Smooth muscle cell (in vitro differentiated cells): ENCODE data around the gene RPS6KA4. TPM values are rescaled to one million over a fixed set of nuclear protein-coding genes. Genes with fewer than 3 reads are reported as not detected.

Source experiments
- DNase-seq: peaks from one replicate; lab custom pipeline; 2025; ENCODE audit not compliant: unreplicated experiment; lab: John Stamatoyannopoulos, UW
- H2AFZ ChIP-seq: fragments of 200-600 bp; sonication (generic); 2 replicates; pipeline ENCODE4 v1.6.0; 2016; ENCODE audit warnings: antibody characterized with exemption, low read depth, mild to moderate bottlenecking
- H3F3A ChIP-seq: fragments of 200-600 bp; sonication (generic); 2 replicates; pipeline ENCODE4 v1.6.0; 2017; ENCODE audit warnings: antibody characterized with exemption, low read depth
- H3K27ac ChIP-seq: fragments of 200-600 bp; sonication (generic); 2 replicates; pipeline ENCODE4 v1.5.1; 2016; ENCODE audit warnings: low read depth, mild to moderate bottlenecking
- H3K27me3 ChIP-seq: fragments of 200-600 bp; sonication (generic); 2 replicates; pipeline ENCODE4 v1.6.1; 2016; ENCODE audit warnings: low read depth, mild to moderate bottlenecking
- H3K36me3 ChIP-seq: fragments of 200-600 bp; sonication (generic); 2 replicates; pipeline ENCODE4 v1.5.1; 2016; ENCODE audit warnings: low read depth
- H3K4me1 ChIP-seq: fragments of 200-600 bp; sonication (generic); 2 replicates; pipeline ENCODE4 v1.5.1; 2016; ENCODE audit warnings: low read depth
- H3K4me2 ChIP-seq: fragments of 200-600 bp; sonication (generic); 2 replicates; pipeline ENCODE4 v1.6.0; 2016; ENCODE audit warnings: mild to moderate bottlenecking
- H3K4me3 ChIP-seq: fragments of 200-600 bp; sonication (generic); 2 replicates; pipeline ENCODE4 v1.5.1; 2016; ENCODE audit warnings: mild to moderate bottlenecking
- H3K79me2 ChIP-seq: fragments of 200-600 bp; sonication (generic); 2 replicates; pipeline ENCODE4 v1.6.0; 2016; ENCODE audit warnings: low read depth, mild to moderate bottlenecking
- H3K9ac ChIP-seq: fragments of 200-600 bp; sonication (generic); 2 replicates; pipeline ENCODE4 v1.6.0; 2016; ENCODE audit warnings: low read depth
- H3K9me3 ChIP-seq: fragments of 200-600 bp; sonication (generic); replicated peaks from 2 replicates; pipeline ENCODE4 v1.5.1; 2016; ENCODE audit warnings: low read depth
- H4K20me1 ChIP-seq: fragments of 200-600 bp; sonication (generic); 2 replicates; pipeline ENCODE4 v1.6.0; 2016; ENCODE audit warnings: low read depth
- WGBS: methylation state at CpG from one replicate; pipeline ENCODE4 v1.1.7; 2016; ENCODE audit warnings: low lambda C conversion rate; 5-methylcytosine and 5-hydroxymethylcytosine counted together
- polyA plus RNA-seq: library from polyadenylated mRNA; unstranded; fragments of >200 nt; fragmentation: Nextera tagmentation; extraction: Ambion mirVana; gene quantifications from 2 replicates; pipeline ENCODE4 v1.2.1, GENCODE V29; 2016
- total RNA-seq: library from RNA; depleted of rRNA; stranded (reverse); fragments of >200 nt; gene quantifications from 2 replicates; pipeline ENCODE4 v1.2.3, GENCODE V29; 2014
- TF ChIP-seq, protein P1 (sequence below): fragments of 200-600 bp; sonication (generic); IDR thresholded peaks from 2 replicates; pipeline ENCODE4 v1.5.1; 2017; ENCODE audit warnings: borderline replicate concordance, mild to moderate bottlenecking, antibody characterized with exemption; ENCODE audit not compliant: insufficient read depth, poor library complexity, severe bottlenecking

The RPS6KA4 gene
- total and polyA plus RNA-seq, 2 experiments from 2014 or later: 21.8 to 40.0 TPM

DNA sequence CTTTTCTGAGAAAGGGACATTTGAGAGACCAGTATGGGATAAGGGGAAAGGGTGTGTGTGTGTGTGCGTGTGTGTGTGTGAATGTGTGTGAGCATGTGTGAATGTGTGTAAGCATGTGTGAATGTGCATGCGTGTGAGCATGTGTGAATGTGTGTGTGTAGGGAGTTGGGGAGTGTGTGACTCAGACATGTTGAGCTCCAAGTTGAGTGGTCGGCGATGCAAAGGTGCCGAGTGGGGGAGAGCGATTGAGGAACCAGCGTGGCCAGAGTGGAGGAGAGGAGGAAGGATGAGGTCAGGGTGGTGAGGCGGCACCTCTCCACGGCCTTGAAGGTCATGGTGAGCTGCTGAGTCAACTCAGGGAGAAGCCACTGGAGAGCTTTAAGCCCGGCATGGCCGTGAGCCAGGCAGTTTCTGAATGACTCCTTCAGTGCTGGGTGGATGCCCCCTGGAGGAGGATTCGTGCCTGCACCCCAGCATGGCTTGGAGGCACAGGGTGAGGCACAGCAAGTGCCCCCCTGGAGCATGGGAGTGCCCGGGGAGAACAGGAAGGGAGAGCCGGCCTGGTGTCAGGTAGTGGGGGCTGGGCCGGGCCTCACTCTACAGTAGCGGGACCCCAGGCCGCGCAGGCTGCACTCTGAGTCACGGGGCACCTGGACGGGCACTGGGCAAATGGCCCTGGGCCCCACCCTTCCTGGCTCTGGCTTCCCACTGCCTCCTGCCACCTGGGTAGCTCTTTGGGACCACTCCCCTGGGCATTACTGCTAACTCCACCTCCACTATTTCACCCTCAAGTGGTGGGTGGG is 27.2 kb upstream of the RPS6KA4 start:
- DNase-seq: peak; percentile 20
- Histone ChIP-seq H3K79me2 (no peaks in the 10 kb centered on the region), H3K4me1 (no peaks in the 10 kb centered on the region), H3K4me2 (no peak overlapping the region), H2AFZ (no peak overlapping the region), H3K36me3 (no peaks in the 10 kb centered on the region), H3K9ac (no peak overlapping the region), H3K4me3 (no peak overlapping the region), H3K9me3 (no peaks in the 10 kb centered on the region), H4K20me1 (no peaks in the 10 kb centered on the region), H3K27ac (no peak overlapping the region), H3F3A (no peaks in the 10 kb centered on the region), H3K27me3 (no peaks in the 10 kb centered on the region)
- WGBS: 64% methylated on average over 19 of the region's 20 CpGs
- TF ChIP-seq, protein P1, sequence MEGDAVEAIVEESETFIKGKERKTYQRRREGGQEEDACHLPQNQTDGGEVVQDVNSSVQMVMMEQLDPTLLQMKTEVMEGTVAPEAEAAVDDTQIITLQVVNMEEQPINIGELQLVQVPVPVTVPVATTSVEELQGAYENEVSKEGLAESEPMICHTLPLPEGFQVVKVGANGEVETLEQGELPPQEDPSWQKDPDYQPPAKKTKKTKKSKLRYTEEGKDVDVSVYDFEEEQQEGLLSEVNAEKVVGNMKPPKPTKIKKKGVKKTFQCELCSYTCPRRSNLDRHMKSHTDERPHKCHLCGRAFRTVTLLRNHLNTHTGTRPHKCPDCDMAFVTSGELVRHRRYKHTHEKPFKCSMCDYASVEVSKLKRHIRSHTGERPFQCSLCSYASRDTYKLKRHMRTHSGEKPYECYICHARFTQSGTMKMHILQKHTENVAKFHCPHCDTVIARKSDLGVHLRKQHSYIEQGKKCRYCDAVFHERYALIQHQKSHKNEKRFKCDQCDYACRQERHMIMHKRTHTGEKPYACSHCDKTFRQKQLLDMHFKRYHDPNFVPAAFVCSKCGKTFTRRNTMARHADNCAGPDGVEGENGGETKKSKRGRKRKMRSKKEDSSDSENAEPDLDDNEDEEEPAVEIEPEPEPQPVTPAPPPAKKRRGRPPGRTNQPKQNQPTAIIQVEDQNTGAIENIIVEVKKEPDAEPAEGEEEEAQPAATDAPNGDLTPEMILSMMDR: peak; percentile 54

GRCh38 chr11:64333556-64333955 is 25.4 kb upstream of the RPS6KA4 start:
- H3K4me3 ChIP-seq: no peak overlapping the region
- H3K27me3 ChIP-seq: no peaks in the 10 kb centered on the region
- no peak overlapping the region for H2AFZ ChIP-seq
- no peaks in the 10 kb centered on the region for H4K20me1 ChIP-seq
- H3K27ac ChIP-seq: no peak overlapping the region
- TF ChIP-seq, protein P1: no peak
- H3K9ac ChIP-seq: no peak overlapping the region
- 92% methylated on average over 8 of the region's 8 CpGs for WGBS
- no peak overlapping the region for H3K4me2 ChIP-seq
- H3K4me1 ChIP-seq: no peaks in the 10 kb centered on the region
- no peak for DNase-seq
- no peaks in the 10 kb centered on the region for H3K9me3 ChIP-seq
- no peaks in the 10 kb centered on the region for H3K79me2 ChIP-seq
- H3K36me3 ChIP-seq: no peaks in the 10 kb centered on the region
- no peaks in the 10 kb centered on the region for H3F3A ChIP-seq

DNA sequence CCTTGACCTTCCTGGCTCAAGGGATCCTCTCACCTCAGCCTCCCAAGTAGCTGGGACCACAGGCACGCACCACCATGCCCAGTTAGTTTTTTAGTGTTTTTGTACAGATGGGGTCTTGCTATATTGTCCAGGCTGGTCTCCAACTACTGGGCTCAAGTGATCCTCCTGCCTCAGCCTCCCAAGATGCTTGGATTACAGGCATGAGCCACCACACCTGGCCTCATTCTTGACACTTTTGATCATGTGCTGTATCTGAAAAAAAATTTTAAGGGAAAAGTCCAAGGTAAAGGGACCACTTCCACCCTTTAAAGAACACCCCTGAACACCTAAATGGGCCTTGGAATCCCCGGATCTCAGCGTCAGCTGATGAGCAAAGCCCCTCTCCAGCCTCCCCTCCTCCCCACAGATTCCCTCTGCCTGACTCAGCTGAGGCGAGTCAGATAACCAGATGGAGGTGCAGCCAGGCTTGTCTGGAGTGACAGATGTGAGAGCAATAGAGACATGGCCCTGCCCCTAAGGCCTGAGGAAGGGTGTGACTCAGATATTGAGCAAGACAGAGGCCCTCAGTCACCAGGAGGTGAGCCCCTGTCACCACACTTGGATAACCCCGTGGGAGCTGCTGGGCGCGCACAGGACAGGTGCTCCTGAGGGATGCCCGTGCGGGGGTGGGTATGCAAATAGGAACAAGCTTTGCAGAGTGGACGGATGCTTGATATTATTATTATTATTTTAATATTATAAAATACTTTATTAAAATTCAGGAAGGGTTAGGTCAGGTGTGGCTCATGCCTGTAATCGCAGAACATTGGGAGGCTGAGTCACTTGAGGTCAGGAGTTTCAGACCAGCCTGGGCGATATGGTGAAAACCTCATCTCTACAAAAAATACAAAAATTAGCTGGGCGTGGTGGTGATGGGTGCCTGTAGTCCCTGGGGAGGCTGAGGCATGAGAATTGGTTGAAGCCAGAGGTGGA is 23.9 kb upstream of the RPS6KA4 start:
- TF ChIP-seq, protein P1: no peak
- H3K4me2 ChIP-seq: no peak overlapping the region
- WGBS: 39% methylated on average over 13 of the region's 13 CpGs
- H3F3A ChIP-seq: no peaks in the 10 kb centered on the region
- peak overlapping the region; percentile 56 for H3K9ac ChIP-seq
- H3K27me3 ChIP-seq: no peaks in the 10 kb centered on the region
- H3K79me2 ChIP-seq: no peaks in the 10 kb centered on the region
- DNase-seq: no peak
- H3K4me1 ChIP-seq: no peaks in the 10 kb centered on the region
- H3K9me3 ChIP-seq: no peaks in the 10 kb centered on the region
- H2AFZ ChIP-seq: no peak overlapping the region
- H3K27ac ChIP-seq: peak overlapping the region; percentile 66
- H3K36me3 ChIP-seq: no peaks in the 10 kb centered on the region
- H3K4me3 ChIP-seq: no peak overlapping the region
- H4K20me1 ChIP-seq: no peaks in the 10 kb centered on the region
